ENCODE results near the gene FAM20B.

FAM20B gene

DNA sequence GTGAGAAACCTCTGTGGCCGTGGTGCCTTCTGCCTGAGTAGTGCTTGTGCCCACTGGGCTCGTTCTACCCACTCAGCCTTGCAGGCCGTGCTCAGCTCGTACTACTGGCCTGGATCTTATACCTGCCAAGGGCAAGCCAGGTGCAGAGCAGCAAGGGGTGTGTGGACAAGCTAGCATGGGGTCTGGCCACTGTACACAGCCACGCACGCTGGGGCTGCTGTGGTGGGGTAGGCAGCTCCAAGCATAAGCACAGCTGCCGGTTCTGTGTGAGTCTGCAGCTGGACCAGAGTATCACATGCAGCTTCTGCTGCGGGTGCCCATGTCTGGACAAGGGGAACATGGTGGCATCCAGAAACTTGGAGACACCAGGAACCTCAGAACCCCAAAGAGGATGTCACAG is 16.4 kb downstream of the FAM20B start:
- Histone ChIP-seq H3K36me3 (ENCODE audit: insufficient read depth, insufficient read length, low read length) (peaks cover 15% of the 10 kb centered on the region), H3K4me1 (ENCODE audit: insufficient read depth, insufficient read length) (no peaks in the 10 kb centered on the region), H3K4me3 (ENCODE audit: insufficient read length, low read depth) (no peak overlapping the region), H3K27me3 (ENCODE audit: insufficient read depth, insufficient read length) (no peaks in the 10 kb centered on the region), H3K9me3 (ENCODE audit: insufficient read depth, low read length) (peaks cover 28% of the 10 kb centered on the region; the same call in 1 of the 2 replicates), H3K9ac (ENCODE audit: insufficient read length, low read depth) (no peak overlapping the region)
- TF ChIP-seq SUZ12 (IDR thresholded peaks at IDR 0.05; ENCODE audit: extremely low read depth, insufficient read depth, insufficient read length) (no peak), YY1 (IDR thresholded peaks at IDR 0.05; ENCODE audit: insufficient read depth, insufficient read length) (no peak), ZNF274 (IDR thresholded peaks at IDR 0.05; ENCODE audit: low read depth, low read length) (no peak)
- DNase-seq (ENCODE audit: low read depth, low spot score) = no peak

DNA sequence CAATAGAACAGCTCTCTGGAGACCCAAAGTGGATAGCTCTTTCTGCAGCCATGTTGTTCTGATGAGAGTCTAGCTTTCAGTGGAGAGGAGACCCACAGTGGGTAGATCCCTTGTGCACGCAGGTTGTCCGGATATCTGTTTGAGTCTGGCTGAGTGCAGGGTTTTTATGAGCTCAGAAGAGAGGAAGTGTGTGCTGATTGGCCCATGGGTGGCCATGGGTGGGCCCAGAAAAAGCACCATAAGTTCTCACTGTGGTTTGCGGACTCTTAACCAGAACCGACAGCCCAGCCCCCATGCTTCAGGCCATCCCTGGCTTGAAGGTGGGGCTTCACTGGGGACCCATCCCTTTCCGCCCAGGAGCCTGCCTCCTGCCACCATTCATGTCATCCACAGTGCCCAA is 17.0 kb downstream of the FAM20B start:
- DNase-seq (ENCODE audit: low read depth, low spot score) = no peak
- TF ChIP-seq ZNF274 (IDR thresholded peaks at IDR 0.05; ENCODE audit: low read depth, low read length) (no peak), YY1 (IDR thresholded peaks at IDR 0.05; ENCODE audit: insufficient read depth, insufficient read length) (no peak), SUZ12 (IDR thresholded peaks at IDR 0.05; ENCODE audit: extremely low read depth, insufficient read depth, insufficient read length) (no peak)
- Histone ChIP-seq H3K4me1 (ENCODE audit: insufficient read depth, insufficient read length) (no peaks in the 10 kb centered on the region), H3K9ac (ENCODE audit: insufficient read length, low read depth) (no peak overlapping the region), H3K36me3 (ENCODE audit: insufficient read depth, insufficient read length, low read length) (peaks cover 15% of the 10 kb centered on the region), H3K9me3 (ENCODE audit: insufficient read depth, low read length) (peaks cover 28% of the 10 kb centered on the region; the same call in 1 of the 2 replicates), H3K27me3 (ENCODE audit: insufficient read depth, insufficient read length) (no peaks in the 10 kb centered on the region), H3K4me3 (ENCODE audit: insufficient read length, low read depth) (no peak overlapping the region)

GRCh38 chr1:179043266-179043665 is 17.6 kb downstream of the FAM20B start:
- TF ChIP-seq SUZ12 (IDR thresholded peaks at IDR 0.05; ENCODE audit: extremely low read depth, insufficient read depth, insufficient read length) (no peak), ZNF274 (IDR thresholded peaks at IDR 0.05; ENCODE audit: low read depth, low read length) (no peak), YY1 (IDR thresholded peaks at IDR 0.05; ENCODE audit: insufficient read depth, insufficient read length) (no peak)

GRCh38 chr1:179043907-179044306 is 18.2 kb downstream of the FAM20B start:
- Histone ChIP-seq H3K4me3 (ENCODE audit: insufficient read length, low read depth) (no peak overlapping the region), H3K9ac (ENCODE audit: insufficient read length, low read depth) (no peak overlapping the region), H3K36me3 (ENCODE audit: insufficient read depth, insufficient read length, low read length) (peaks cover 17% of the 10 kb centered on the region), H3K4me1 (ENCODE audit: insufficient read depth, insufficient read length) (no peaks in the 10 kb centered on the region), H3K9me3 (ENCODE audit: insufficient read depth, low read length) (peaks cover 28% of the 10 kb centered on the region; the same call in 1 of the 2 replicates), H3K27me3 (ENCODE audit: insufficient read depth, insufficient read length) (no peaks in the 10 kb centered on the region)
- TF ChIP-seq SUZ12 (IDR thresholded peaks at IDR 0.05; ENCODE audit: extremely low read depth, insufficient read depth, insufficient read length) (no peak), ZNF274 (IDR thresholded peaks at IDR 0.05; ENCODE audit: low read depth, low read length) (no peak), YY1 (IDR thresholded peaks at IDR 0.05; ENCODE audit: insufficient read depth, insufficient read length) (no peak)
- DNase-seq (ENCODE audit: low read depth, low spot score) = no peak

More at GRCh38 chr1:179043266-179043665, 17.6 kb downstream of the FAM20B start:
- Histone ChIP-seq H3K4me1 (ENCODE audit: insufficient read depth, insufficient read length) (no peaks in the 10 kb centered on the region), H3K9ac (ENCODE audit: insufficient read length, low read depth) (no peak overlapping the region), H3K36me3 (ENCODE audit: insufficient read depth, insufficient read length, low read length) (peaks cover 16% of the 10 kb centered on the region), H3K27me3 (ENCODE audit: insufficient read depth, insufficient read length) (no peaks in the 10 kb centered on the region), H3K9me3 (ENCODE audit: insufficient read depth, low read length) (peaks cover 28% of the 10 kb centered on the region; the same call in 1 of the 2 replicates), H3K4me3 (ENCODE audit: insufficient read length, low read depth) (no peak overlapping the region)
- DNase-seq (ENCODE audit: low read depth, low spot score) = no peak

DNA sequence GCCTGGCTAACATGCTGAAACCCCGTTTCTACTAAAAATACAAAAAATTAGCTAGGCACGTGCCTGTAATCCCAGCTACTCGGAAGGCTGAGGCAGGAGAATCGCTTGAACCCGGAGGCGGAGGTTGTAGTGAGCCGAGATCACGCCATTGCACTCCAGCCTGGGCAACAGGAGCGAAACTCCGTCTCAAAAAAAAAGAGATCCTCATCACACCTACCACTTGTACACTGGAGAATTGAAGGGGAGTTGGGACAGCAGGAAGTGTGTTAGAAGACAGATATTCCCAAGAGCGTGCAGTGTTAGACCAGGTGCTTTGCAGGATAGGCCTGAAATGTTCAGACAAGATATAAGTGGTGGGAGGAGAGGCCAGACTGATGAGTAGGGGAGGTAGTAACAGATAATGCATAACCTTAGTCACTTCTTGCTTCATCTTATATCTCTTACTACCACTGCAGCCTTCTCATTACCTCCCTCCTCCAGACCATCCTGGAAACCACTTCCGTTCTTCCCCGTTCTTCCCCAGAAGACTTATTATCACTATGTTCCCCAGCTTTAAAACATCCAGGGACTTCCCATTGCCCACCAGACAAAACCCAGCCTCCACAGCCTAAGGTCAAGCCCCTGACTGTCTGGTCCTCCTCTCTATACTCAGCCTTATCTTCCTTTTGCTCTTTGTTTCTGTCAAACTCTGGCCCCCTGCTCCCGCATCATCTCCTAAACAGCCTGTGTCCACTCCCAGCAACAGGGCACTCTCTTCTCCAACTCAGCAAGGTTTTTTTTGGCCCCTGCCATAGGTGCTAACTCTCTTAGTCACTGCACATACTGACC is 21.3 kb downstream of the FAM20B start:
- H3K27me3 ChIP-seq (ENCODE audit: insufficient read depth, insufficient read length) = no peaks in the 10 kb centered on the region
- peaks cover 11% of the 10 kb centered on the region; the same call in 1 of the 2 replicates for H3K9me3 ChIP-seq (ENCODE audit: insufficient read depth, low read length)
- no peak overlapping the region for H3K4me3 ChIP-seq (ENCODE audit: insufficient read length, low read depth)
- no peaks in the 10 kb centered on the region for H3K4me1 ChIP-seq (ENCODE audit: insufficient read depth, insufficient read length)
- no peak for TF ChIP-seq YY1 (IDR thresholded peaks at IDR 0.05; ENCODE audit: insufficient read depth, insufficient read length)
- TF ChIP-seq ZNF274 (IDR thresholded peaks at IDR 0.05; ENCODE audit: low read depth, low read length) = no peak
- no peak for TF ChIP-seq SUZ12 (IDR thresholded peaks at IDR 0.05; ENCODE audit: extremely low read depth, insufficient read depth, insufficient read length)
- peaks cover 24% of the 10 kb centered on the region for H3K36me3 ChIP-seq (ENCODE audit: insufficient read depth, insufficient read length, low read length)
- no peak for DNase-seq (ENCODE audit: low read depth, low spot score)
- no peak overlapping the region for H3K9ac ChIP-seq (ENCODE audit: insufficient read length, low read depth)

DNA sequence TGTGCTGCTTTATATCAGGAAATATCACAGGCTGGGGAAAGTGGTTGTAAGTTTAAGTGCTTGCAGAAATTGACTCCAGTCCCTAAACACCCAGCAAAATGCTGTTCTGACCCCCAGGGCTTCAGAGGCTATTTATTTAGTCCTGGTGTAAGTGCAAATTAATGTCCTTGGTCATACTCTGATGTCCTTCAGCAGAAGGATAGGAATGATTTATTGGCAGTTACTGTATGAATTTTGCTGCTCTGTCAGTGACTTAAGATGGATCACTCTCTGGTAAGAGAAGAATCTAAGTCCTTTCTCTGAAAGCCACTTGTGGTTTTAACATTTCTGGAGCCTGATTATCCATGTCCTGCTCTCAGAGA is 21.9 kb downstream of the FAM20B start:
- DNase-seq (ENCODE audit: low read depth, low spot score) = no peak
- H3K4me3 ChIP-seq (ENCODE audit: insufficient read length, low read depth) = no peak overlapping the region
- no peak overlapping the region for H3K9ac ChIP-seq (ENCODE audit: insufficient read length, low read depth)
- TF ChIP-seq SUZ12 (IDR thresholded peaks at IDR 0.05; ENCODE audit: extremely low read depth, insufficient read depth, insufficient read length) (no peak), YY1 (IDR thresholded peaks at IDR 0.05; ENCODE audit: insufficient read depth, insufficient read length) (no peak)
- no peaks in the 10 kb centered on the region for H3K4me1 ChIP-seq (ENCODE audit: insufficient read depth, insufficient read length)
- peaks cover 5% of the 10 kb centered on the region; the same call in 1 of the 2 replicates for H3K9me3 ChIP-seq (ENCODE audit: insufficient read depth, low read length)
- H3K36me3 ChIP-seq (ENCODE audit: insufficient read depth, insufficient read length, low read length) = peaks cover 20% of the 10 kb centered on the region
- no peaks in the 10 kb centered on the region for H3K27me3 ChIP-seq (ENCODE audit: insufficient read depth, insufficient read length)

GRCh38 chr1:179048339-179049124 is 22.8 kb downstream of the FAM20B start:
- DNase-seq (ENCODE audit: low read depth, low spot score) = no peak
- TF ChIP-seq YY1 (IDR thresholded peaks at IDR 0.05; ENCODE audit: insufficient read depth, insufficient read length) = no peak
- no peak for TF ChIP-seq ZNF274 (IDR thresholded peaks at IDR 0.05; ENCODE audit: low read depth, low read length)
- no peak for TF ChIP-seq SUZ12 (IDR thresholded peaks at IDR 0.05; ENCODE audit: extremely low read depth, insufficient read depth, insufficient read length)
- no peak overlapping the region for H3K4me3 ChIP-seq (ENCODE audit: insufficient read length, low read depth)
- H3K9ac ChIP-seq (ENCODE audit: insufficient read length, low read depth) = no peak overlapping the region
- H3K27me3 ChIP-seq (ENCODE audit: insufficient read depth, insufficient read length) = no peaks in the 10 kb centered on the region
- peaks cover 19% of the 10 kb centered on the region for H3K36me3 ChIP-seq (ENCODE audit: insufficient read depth, insufficient read length, low read length)
- H3K4me1 ChIP-seq (ENCODE audit: insufficient read depth, insufficient read length) = no peaks in the 10 kb centered on the region
- H3K9me3 ChIP-seq (ENCODE audit: insufficient read depth, low read length) = no peaks in the 10 kb centered on the region

Data from NT2/D1 (cell line).